GM18861 (cell line): ENCODE measurements around the gene APIP.

Experiments used
- ATAC-seq: cut with Tn5 transposase; IDR thresholded peaks from one replicate; pipeline ENCODE4 v1.9.1; 2021; ENCODE audit not compliant: unreplicated experiment

APIP gene

DNA sequence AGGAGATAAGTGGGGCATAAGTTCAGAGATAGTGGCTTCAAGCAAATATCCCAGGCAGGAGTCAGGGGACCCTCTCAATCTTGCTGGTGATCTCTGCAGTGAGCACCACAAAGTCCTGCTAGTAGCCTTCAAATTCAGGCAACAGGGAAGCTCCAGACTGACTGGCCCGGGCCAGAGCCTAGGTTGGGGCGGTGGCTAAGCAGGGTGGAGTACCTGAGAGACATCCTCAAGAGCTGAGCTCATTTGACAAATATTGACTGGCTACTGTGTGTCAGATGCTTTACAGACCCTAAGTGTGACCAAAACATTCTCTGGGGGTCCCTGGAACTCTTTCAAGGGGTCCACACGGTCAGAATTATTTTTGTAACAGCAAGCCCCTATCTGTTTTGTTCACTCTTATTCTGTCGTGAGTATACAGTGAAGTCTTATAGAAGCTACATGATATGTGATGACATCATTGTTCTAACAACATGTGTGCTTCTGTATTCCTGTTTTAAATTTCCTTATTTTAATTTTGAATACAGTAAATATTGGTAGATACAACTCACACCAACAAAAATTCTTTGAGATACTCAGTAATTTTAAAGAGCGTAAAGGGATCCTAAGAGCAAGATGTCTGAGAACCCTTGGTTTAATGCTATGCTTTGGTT, 71.6 kb downstream of the APIP start:
- no peak for ATAC-seq

GRCh38 chr11:34843271-34843670, 72.9 kb downstream of the APIP start:
- ATAC-seq, result no peak

DNA sequence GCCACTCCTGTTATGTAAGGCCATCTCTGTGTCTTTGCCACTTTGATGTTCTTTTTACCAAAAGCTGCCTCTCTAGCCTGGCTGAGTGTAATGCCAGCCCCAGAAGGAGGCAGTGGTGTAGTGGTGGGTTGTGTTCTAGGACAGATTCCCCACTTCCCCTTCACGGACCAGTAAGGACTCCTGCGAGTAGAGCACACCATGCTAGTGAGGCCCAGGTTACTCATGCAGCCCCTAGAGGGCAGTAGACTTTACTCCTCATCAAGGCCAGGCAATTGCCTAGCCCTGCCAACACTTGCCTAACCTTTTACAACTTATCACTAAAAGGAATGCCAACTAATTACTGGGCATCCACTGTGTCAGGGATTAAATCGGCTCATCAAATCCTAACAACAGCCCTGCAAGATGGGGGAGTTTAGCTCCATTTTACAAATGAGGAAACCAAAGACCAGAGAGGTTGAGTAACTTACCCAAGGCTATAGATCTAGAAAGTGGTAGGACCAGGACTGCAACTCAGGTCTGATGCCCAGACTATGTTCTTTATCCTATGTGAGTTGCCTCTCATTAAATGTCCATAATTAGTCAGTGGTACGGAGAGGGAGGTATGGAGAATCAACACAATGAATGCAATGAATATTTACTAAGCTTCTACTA, 75.3 kb downstream of the APIP start:
- ATAC-seq, result no peak

GRCh38 chr11:34839969-34840368, 76.2 kb downstream of the APIP start:
- ATAC-seq, result no peak

GRCh38 chr11:34836958-34837856, 79.0 kb downstream of the APIP start:
- ATAC-seq, result no peak

- no peak for ATAC-seq
Measured at GRCh38 chr11:34833602-34834001, 82.6 kb downstream of the APIP start.
